ENCODE data around the gene C11orf24. TPM values are rescaled to one million over a fixed set of nuclear protein-coding genes. Genes with fewer than 3 reads are reported as not detected.
"Not testable (repeated sequence)": the region's sequence is repeated elsewhere in the genome, so short reads cannot be mapped to it uniquely, and the experiment has no call there.

C11orf24 gene
- total RNA-seq, 1 experiment from 2014 or later, result 53.7 TPM

GRCh38 chr11:68302256-68302655 is 30.5 kb upstream of the C11orf24 start:
- no peak overlapping the region for H3K27ac Mint-ChIP-seq
- H3K4me1 Mint-ChIP-seq, result no peaks in the 10 kb centered on the region
- peaks cover 6% of the 10 kb centered on the region; the same call in 1 of the 2 replicates for H3K27me3 Mint-ChIP-seq (ENCODE audit: low read depth)
- TF ChIP-seq GABPB1 (CRISPR knock-in tag; IDR thresholded peaks at IDR 0.05) (no peak), CBFB (CRISPR knock-in tag; IDR thresholded peaks at IDR 0.05; ENCODE audit: low read depth) (no peak), E2F5 (CRISPR knock-in tag; IDR thresholded peaks at IDR 0.05) (no peak), NFYB (CRISPR knock-in tag; conservative IDR thresholded peaks at IDR 0.05; ENCODE audit: low read depth) (no peak), E2F4 (CRISPR knock-in tag; IDR thresholded peaks at IDR 0.05; ENCODE audit: borderline replicate concordance, low read depth) (no peak), ZNF121 (CRISPR knock-in tag; IDR thresholded peaks at IDR 0.05) (no peak), KAT7 (CRISPR knock-in tag; IDR thresholded peaks at IDR 0.05; ENCODE audit: borderline replicate concordance) (no peak), ZNF138 (CRISPR knock-in tag; conservative IDR thresholded peaks at IDR 0.05) (no peak)
- TF ChIP-seq, protein P1, sequence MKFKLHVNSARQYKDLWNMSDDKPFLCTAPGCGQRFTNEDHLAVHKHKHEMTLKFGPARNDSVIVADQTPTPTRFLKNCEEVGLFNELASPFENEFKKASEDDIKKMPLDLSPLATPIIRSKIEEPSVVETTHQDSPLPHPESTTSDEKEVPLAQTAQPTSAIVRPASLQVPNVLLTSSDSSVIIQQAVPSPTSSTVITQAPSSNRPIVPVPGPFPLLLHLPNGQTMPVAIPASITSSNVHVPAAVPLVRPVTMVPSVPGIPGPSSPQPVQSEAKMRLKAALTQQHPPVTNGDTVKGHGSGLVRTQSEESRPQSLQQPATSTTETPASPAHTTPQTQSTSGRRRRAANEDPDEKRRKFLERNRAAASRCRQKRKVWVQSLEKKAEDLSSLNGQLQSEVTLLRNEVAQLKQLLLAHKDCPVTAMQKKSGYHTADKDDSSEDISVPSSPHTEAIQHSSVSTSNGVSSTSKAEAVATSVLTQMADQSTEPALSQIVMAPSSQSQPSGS (CRISPR knock-in tag; IDR thresholded peaks at IDR 0.05; ENCODE audit: borderline replicate concordance, low read depth), result no peak
- TF ChIP-seq, protein P2, sequence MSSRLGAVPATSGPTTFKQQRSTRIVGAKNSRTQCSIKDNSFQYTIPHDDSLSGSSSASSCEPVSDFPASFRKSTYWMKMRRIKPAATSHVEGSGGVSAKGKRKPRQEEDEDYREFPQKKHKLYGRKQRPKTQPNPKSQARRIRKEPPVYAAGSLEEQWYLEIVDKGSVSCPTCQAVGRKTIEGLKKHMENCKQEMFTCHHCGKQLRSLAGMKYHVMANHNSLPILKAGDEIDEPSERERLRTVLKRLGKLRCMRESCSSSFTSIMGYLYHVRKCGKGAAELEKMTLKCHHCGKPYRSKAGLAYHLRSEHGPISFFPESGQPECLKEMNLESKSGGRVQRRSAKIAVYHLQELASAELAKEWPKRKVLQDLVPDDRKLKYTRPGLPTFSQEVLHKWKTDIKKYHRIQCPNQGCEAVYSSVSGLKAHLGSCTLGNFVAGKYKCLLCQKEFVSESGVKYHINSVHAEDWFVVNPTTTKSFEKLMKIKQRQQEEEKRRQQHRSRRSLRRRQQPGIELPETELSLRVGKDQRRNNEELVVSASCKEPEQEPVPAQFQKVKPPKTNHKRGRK (CRISPR knock-in tag; IDR thresholded peaks at IDR 0.05; ENCODE audit: borderline replicate concordance), result no peak
- TF ChIP-seq, protein P3, sequence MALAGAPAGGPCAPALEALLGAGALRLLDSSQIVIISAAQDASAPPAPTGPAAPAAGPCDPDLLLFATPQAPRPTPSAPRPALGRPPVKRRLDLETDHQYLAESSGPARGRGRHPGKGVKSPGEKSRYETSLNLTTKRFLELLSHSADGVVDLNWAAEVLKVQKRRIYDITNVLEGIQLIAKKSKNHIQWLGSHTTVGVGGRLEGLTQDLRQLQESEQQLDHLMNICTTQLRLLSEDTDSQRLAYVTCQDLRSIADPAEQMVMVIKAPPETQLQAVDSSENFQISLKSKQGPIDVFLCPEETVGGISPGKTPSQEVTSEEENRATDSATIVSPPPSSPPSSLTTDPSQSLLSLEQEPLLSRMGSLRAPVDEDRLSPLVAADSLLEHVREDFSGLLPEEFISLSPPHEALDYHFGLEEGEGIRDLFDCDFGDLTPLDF (CRISPR knock-in tag; IDR thresholded peaks at IDR 0.05), result no peak
- TF ChIP-seq, protein P4, sequence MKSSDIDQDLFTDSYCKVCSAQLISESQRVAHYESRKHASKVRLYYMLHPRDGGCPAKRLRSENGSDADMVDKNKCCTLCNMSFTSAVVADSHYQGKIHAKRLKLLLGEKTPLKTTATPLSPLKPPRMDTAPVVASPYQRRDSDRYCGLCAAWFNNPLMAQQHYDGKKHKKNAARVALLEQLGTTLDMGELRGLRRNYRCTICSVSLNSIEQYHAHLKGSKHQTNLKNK (CRISPR knock-in tag; IDR thresholded peaks at IDR 0.05), result no peak
- no peak overlapping the region for H3K4me3 Mint-ChIP-seq
- DNase-seq (ENCODE audit: low spot score) (no peak), ATAC-seq (no peak)
- ChIA-PET CTCF (interaction anchor here (0.6 to 1.2 kb wide), 2 partner anchors 38 to 45 kb away, joined by 4 to 5 read pairs; no protein-coding TSS in a partner anchor), POLR2A (no interaction called here)
- peaks cover 16% of the 10 kb centered on the region for H3K36me3 Mint-ChIP-seq
- H3K9me3 Mint-ChIP-seq, result peaks cover 22% of the 10 kb centered on the region

DNA sequence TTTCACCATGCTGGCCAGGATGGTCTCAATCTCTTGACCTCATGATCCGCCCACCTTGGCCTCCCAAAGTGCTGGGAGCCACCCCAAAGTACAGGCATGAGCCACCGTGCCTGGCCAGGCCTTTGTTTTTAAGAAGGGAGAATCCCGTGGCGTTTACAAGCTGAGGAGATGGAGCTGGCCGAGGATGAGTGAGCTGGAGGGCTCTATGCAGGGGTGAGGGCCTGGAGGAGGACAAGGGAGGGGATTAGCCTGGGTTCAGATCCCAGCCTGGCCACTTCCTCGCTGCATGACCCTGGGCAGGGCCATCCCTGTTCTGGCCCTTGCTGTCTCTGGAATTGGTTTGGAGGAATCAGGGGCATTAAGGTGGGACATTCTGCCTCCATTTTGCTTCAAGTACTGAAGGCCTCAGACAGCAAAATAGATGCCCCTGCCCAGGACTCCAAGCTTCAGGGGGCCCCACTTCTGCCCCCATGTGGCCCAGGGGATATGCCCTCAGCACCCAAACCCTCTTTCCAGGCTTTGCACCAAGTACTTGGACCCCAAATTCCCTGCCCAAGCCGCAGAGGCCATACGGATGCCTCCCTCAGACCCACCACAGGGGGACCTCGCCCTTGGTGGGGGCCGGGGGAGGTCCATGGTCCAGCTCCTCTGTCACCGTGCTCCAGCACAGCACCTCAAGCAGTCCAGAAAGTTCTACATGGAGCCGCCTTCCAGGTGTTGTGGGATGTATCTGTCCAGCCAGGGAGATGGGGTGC is 28.5 kb upstream of the C11orf24 start:
- H3K27me3 Mint-ChIP-seq (ENCODE audit: low read depth), result peaks cover 6% of the 10 kb centered on the region
- ChIA-PET CTCF (interaction anchor here (0.7 to 6.1 kb wide), 9 partner anchors 25 to 156 kb away, joined by 3 to 111 read pairs (median 5); partner anchors contain the start of gene C11orf24), POLR2A (interaction anchor here (0.6 kb wide), 1 partner anchor 161 kb away, joined by 3 read pairs; no protein-coding TSS in a partner anchor)
- ATAC-seq (no peak), DNase-seq (ENCODE audit: low spot score) (no peak)
- H3K9me3 Mint-ChIP-seq, result peaks cover 22% of the 10 kb centered on the region
- H3K27ac Mint-ChIP-seq, result no peak overlapping the region
- H3K4me1 Mint-ChIP-seq, result no peaks in the 10 kb centered on the region
- TF ChIP-seq ATF6 (CRISPR knock-in tag; IDR thresholded peaks at IDR 0.05) (no peak), CDX4 (CRISPR knock-in tag; IDR thresholded peaks at IDR 0.05; ENCODE audit: borderline replicate concordance) (no peak)
- peaks cover 16% of the 10 kb centered on the region for H3K36me3 Mint-ChIP-seq
- no peak overlapping the region for H3K4me3 Mint-ChIP-seq

DNA sequence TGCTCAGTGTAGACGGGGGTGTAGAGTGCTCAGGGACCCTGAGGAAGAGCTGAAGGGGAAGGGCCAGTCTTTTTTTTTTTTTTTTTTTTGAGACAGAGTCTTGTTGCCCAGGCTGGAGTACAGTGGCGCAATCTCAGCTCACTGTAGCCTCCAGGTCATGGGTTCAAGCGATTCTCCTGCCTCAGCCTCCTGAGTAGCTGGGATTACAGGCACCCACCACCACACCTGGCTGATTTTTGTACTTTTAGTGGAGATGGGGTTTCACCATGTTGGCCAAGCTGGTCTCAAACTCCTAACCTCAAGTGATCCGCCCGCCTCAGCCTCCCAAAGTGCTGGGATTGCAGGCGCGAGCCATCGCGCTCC is 27.7 kb upstream of the C11orf24 start:
- H3K4me3 Mint-ChIP-seq; H3K27me3 Mint-ChIP-seq (ENCODE audit: low read depth); DNase-seq (ENCODE audit: low spot score); H3K4me1 Mint-ChIP-seq; ATAC-seq; H3K27ac Mint-ChIP-seq: not testable (repeated sequence)
- peaks cover 13% of the 10 kb centered on the region for H3K36me3 Mint-ChIP-seq
- ChIA-PET CTCF (interaction anchor here (0.8 to 6.1 kb wide), 8 partner anchors 26 to 157 kb away, joined by 3 to 111 read pairs (median 4); partner anchors contain the start of gene C11orf24), POLR2A (interaction anchor here (0.6 to 0.9 kb wide), 2 partner anchors 41 to 160 kb away, joined by 3 read pairs; no protein-coding TSS in a partner anchor)
- H3K9me3 Mint-ChIP-seq, result peaks cover 15% of the 10 kb centered on the region

Data from WTC11 (cell line).